IPS-18c (cell line): ENCODE measurements around the gene AP1B1.

Source experiments
- H3K4me3 ChIP-seq: 2 replicates; pipeline ENCODE4 v1.7.0; 2013; ENCODE audit warnings: low read depth, mild to moderate bottlenecking, low read length, moderate library complexity; ENCODE audit not compliant: insufficient read depth
- H3K9me3 ChIP-seq: one replicate; pipeline ENCODE4 v1.6.1; 2013; ENCODE audit warnings: mild to moderate bottlenecking, low read length, moderate library complexity; ENCODE audit not compliant: control insufficient read depth, insufficient read depth

The AP1B1 gene

GRCh38 chr22:29329581-29329980 is 58.8 kb downstream of the AP1B1 start:
- Histone ChIP-seq H3K9me3 (no peaks in the 10 kb centered on the region), H3K4me3 (no peak overlapping the region)

GRCh38 chr22:29328566-29329500 is 59.5 kb downstream of the AP1B1 start:
- H3K9me3 ChIP-seq, result no peaks in the 10 kb centered on the region
- H3K4me3 ChIP-seq, result no peak overlapping the region

DNA sequence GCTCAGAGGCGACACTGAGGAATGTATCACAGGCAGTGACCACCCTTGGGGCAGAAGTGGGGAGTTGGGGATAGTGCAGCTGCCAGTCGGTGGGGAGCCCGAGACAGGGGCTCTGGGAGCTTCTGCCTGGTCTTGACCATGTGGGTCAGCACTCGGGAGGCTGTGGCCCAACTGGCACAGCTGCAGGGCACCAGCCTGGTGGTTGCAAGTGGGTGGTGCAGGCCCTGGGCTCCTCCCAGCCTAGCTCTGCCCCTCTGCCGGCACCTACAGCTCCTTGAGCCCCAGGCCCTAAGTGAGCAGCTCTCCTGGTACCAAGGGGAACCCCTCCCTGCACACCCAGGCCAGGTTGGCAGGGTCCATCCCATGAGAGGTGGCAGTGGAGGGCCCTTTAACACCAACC is 60.3 kb downstream of the AP1B1 start:
- Histone ChIP-seq H3K4me3 (no peak overlapping the region), H3K9me3 (no peaks in the 10 kb centered on the region)

- H3K4me3 ChIP-seq, result no peak overlapping the region
- no peaks in the 10 kb centered on the region for H3K9me3 ChIP-seq
Measured at GRCh38 chr22:29327089-29327764, 61.1 kb downstream of the AP1B1 start.

GRCh38 chr22:29326481-29326880 is 61.9 kb downstream of the AP1B1 start:
- no peaks in the 10 kb centered on the region for H3K9me3 ChIP-seq
- no peak overlapping the region for H3K4me3 ChIP-seq

DNA sequence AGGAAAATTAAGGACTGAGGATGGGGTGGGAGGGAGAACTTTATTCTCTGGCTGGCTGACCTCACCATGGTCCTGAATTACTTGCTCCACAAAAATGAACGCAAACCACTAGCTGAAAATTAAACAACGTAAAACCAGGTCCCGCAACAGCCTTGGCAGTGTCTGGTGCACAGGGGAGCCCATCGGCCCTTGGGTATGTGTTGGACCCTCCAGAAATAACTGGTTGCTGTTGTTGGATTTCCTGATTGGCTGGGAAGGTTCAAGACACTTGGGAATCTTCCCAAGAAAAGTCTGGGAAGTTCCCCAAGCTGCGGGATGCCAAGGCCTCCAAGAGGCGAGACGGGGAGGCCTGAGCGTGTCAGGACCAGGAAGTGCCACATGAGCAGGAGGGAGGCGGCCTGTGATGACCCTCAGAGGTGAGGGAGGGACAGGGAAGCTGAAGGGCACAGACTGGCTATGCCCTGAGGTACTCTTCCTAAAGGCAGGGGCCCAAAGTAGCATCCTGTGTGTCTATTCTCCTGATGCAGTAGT is 62.5 kb downstream of the AP1B1 start:
- no peak overlapping the region for H3K4me3 ChIP-seq
- H3K9me3 ChIP-seq, result no peaks in the 10 kb centered on the region

DNA sequence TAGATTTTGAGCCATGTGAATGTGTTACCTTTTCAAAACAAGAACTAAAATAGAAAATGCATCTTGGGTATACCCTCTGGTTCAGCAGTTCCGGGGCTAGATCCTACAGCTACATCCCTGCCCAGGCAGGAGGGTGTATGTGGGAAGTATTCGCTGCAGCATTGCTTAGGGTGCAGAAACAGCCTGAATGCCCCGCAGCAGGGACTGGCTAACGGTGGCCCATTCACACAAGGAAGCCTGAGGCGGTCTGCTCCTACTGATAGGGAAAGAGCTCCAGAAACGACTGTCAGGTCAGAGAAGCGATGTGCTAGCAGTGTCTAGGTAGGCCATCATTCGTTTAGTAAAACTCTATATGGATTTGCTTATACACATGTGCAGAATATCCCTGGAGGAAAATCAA is 63.0 kb downstream of the AP1B1 start:
- Histone ChIP-seq H3K9me3 (no peaks in the 10 kb centered on the region), H3K4me3 (no peak overlapping the region)

- no peak overlapping the region for H3K4me3 ChIP-seq
- H3K9me3 ChIP-seq, result no peaks in the 10 kb centered on the region
Measured at GRCh38 chr22:29323641-29324040, 64.7 kb downstream of the AP1B1 start.

GRCh38 chr22:29320546-29320945 is 67.8 kb downstream of the AP1B1 start:
- no peaks in the 10 kb centered on the region for H3K9me3 ChIP-seq
- no peak overlapping the region for H3K4me3 ChIP-seq

- Histone ChIP-seq H3K4me3 (no peak overlapping the region), H3K9me3 (no peaks in the 10 kb centered on the region)
Measured at GRCh38 chr22:29319072-29319471, 69.3 kb downstream of the AP1B1 start.

GRCh38 chr22:29317827-29318454 is 70.4 kb downstream of the AP1B1 start:
- no peak overlapping the region for H3K4me3 ChIP-seq
- H3K9me3 ChIP-seq, result peaks cover 2% of the 10 kb centered on the region

DNA sequence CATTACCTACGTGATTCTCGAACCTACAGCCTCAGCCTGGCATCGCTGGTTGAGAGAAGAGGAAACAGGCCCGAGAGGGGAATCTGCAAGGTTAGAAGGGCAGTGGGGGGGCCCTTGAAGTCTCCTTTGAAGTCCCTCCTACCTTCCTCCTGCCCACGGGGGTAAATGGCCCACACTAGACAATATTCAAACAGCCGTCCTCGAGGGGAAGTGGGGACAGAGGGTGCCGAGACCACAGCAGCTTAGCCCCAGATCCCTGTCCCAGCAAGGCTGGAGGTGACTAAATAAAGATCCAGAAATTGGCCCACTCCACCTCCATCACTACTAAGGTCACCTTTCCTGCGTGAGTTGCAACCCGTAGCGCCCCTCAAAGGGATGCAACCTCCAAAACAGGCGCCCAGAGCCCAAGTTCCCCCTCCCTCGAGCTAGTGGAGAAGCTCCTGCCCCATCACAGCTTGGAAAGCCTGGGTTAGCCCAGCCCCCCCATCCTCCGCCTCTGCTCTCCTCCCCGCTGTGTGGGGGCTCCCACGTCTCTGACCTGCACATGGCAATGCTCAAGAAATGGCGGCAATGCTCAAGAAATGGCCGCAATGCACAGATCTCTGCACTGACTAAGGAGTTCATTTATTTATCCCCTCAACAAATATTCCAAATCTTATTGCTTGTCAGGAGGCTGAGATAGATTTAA is 72.1 kb downstream of the AP1B1 start:
- Histone ChIP-seq H3K4me3 (no peak overlapping the region), H3K9me3 (peaks cover 2% of the 10 kb centered on the region)

DNA sequence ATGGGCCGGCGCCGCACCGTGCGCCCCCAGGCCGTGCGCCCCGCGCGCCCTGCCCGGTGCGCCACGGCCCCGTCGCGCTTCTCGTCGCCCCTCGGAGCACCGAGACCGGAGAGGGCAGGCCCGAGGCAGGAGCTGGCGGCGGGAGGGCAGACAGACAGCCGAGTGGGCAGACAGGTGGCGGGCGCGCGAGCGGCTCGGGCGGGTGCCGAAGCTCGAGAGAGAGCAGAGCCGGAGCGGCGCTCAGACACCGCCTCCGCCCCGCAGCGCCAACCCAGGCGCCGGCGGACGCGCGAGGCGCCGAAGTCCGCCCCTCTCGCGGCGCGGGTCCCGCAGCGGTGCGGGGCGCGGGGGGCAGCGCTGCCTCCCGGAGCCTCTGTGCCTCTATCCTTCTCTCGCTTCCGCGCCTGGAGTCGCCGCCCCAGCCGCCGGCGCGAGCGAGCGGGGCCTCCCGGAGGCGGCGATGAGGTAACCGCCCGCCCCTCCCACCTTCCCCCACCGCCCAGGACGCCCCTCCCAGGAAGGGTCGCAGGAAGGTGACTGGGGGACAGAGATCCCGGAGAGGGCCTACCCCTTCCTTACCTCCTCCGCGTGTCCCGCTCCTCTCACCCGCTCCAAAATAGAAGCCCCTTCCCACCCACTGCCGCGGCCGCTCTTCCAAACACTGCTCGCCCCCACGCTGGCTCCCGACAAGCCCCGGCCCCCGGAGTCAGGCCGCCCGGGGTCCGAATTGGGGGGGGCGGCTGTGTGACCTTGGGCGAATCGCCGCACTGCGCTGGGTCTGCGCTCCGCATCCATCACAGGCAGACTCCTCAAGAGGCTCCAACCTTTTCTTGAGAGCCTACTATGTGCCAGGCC is 72.9 kb downstream of the AP1B1 start, which contains the start of gene RASL10A:
TSS of gene RASL10A (minus strand) at position 412 of the 855 bp plus-strand sequence. CDS start 451 bp downstream, outside the sequence.
- Histone ChIP-seq H3K9me3 (peaks cover 2% of the 10 kb centered on the region), H3K4me3 (peak within 1 kb of the TSS; percentile 44)

- peaks cover 2% of the 10 kb centered on the region for H3K9me3 ChIP-seq
- peak overlapping the region; percentile 44 for H3K4me3 ChIP-seq
Measured at GRCh38 chr22:29314537-29315285, 73.7 kb downstream of the AP1B1 start.

DNA sequence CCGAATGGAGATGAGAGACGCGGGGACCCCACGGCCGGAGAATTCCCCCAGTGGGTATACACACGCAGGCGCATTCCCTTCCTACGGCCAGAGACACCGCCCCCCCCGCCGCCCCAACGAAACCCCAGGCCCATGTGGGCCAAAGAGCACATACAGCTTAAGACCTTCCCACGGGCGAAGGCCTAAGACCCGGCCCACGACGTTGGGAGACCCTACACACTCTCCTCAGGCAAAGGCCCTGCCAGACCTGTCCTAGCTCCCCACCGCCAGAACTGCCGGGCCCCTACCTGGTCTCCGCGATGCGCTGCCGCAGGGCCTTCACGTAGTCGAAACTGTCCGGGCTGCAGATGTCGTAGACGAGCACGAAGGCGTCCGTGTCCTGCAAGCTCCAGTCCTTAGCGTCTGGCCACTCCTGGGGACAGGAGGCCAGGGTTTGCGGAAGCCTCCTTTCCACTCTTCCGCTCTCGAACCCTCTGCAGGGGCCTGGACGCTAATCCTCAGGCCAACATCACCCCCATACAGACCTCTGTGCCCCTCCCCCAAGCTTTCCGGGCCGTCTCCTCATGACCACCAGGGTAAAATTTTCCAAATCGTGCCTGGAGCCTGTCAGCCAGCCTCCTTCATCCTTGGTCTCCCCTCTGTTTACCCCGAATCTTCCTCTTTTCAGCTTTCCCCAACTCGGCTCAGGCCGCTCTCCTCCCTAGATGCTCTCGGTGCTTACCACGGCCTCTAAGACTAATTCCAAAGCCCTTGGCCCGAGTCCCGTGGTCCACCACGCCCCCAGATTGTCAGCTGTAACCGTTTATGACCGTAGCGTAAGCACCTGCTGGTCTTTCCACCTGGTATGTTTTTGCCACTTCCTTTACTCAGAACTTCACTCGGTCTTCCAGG is 74.5 kb downstream of the AP1B1 start:
- H3K4me3 ChIP-seq, result no peak overlapping the region

More for the DNA sequence above, 74.5 kb downstream of the AP1B1 start:
- peaks cover 2% of the 10 kb centered on the region for H3K9me3 ChIP-seq
